ENCODE measurements around the gene SEMA4D.

DNA sequence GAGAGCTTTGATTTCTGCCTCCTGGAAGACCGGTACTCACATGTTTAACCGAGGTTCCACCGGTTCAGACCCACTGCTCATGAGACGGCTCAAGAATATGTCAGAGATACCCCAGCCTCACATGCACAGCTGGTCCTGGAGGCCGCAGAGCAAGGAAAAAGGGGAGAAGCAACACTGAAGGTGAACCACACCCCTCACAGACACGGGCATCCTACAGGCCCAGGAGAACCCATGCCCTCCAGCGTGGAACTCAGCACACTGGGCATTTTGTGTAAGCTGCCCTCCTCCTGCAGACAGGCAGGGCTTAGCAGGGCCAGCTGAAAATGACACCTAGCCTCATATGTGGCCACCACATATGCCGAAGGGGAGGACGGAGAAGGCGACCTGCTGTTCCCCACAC is 37.4 kb downstream of the SEMA4D start:
- TF ChIP-seq CTCF (IDR thresholded peaks at IDR 0.05) (no peak), POLR2A (IDR thresholded peaks at IDR 0.05) (no peak)
